OCI-LY1 (cell line): ENCODE data around the gene CHAT.

Source experiments
- EZH2 ChIP-seq: fragments of 200-600 bp; sonication (generic), shearing (Covaris generic); IDR thresholded peaks from 2 replicates; pipeline ENCODE4 v1.8.0; 2017; ENCODE audit warnings: borderline replicate concordance, mixed run types, mild to moderate bottlenecking, antibody characterized with exemption, low read length, moderate library complexity, mixed read lengths
- TF ChIP-seq, protein P1 (sequence below): fragments of 200-600 bp; sonication (generic), shearing (Covaris generic); IDR thresholded peaks from 2 replicates; pipeline ENCODE4 v1.5.1; 2017; ENCODE audit warnings: mild to moderate bottlenecking, antibody characterized with exemption, low read length, moderate library complexity, mixed read lengths

DNA sequence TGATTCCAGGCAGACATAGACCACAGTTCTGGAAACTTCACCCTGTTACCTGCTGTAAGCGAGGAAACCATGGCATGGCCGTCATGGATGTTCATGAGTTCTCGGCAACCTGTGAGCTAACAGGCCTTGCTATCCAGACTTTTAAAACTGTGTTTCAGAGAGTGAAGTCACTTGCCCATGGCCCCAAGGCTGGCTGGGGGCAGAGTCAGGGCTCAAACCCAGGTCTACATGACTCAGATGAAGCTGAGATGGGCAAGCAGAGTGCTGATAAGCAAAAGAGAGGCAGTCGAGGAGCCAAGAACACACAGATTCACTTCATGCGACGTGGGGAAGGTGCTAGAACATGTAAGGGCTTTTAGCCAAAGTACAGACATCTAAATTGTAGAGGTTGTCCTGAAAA lies 97.1 kb downstream of the CHAT start:
- TF ChIP-seq EZH2, result no peak
- TF ChIP-seq, protein P1, sequence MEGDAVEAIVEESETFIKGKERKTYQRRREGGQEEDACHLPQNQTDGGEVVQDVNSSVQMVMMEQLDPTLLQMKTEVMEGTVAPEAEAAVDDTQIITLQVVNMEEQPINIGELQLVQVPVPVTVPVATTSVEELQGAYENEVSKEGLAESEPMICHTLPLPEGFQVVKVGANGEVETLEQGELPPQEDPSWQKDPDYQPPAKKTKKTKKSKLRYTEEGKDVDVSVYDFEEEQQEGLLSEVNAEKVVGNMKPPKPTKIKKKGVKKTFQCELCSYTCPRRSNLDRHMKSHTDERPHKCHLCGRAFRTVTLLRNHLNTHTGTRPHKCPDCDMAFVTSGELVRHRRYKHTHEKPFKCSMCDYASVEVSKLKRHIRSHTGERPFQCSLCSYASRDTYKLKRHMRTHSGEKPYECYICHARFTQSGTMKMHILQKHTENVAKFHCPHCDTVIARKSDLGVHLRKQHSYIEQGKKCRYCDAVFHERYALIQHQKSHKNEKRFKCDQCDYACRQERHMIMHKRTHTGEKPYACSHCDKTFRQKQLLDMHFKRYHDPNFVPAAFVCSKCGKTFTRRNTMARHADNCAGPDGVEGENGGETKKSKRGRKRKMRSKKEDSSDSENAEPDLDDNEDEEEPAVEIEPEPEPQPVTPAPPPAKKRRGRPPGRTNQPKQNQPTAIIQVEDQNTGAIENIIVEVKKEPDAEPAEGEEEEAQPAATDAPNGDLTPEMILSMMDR, result no peak
